MM.1S (cell line): Measurements from ENCODE around the gene BUD31.
"Not testable (repeated sequence)": the region's sequence is repeated elsewhere in the genome, so short reads cannot be mapped to it uniquely, and the experiment has no call there.

Experiments
- EZH2phosphoT487 ChIP-seq: fragments of 300-600 bp; sonication (generic); IDR thresholded peaks from 2 replicates; pipeline ENCODE4 v1.6.1; 2018; ENCODE audit warnings: antibody characterized with exemption, low read length
- TF ChIP-seq, protein P1 (sequence below): fragments of 300-600 bp; sonication (generic); IDR thresholded peaks from 2 replicates; pipeline ENCODE4 v1.5.1; 2016; ENCODE audit warnings: antibody characterized with exemption, low read length, mixed read lengths

DNA sequence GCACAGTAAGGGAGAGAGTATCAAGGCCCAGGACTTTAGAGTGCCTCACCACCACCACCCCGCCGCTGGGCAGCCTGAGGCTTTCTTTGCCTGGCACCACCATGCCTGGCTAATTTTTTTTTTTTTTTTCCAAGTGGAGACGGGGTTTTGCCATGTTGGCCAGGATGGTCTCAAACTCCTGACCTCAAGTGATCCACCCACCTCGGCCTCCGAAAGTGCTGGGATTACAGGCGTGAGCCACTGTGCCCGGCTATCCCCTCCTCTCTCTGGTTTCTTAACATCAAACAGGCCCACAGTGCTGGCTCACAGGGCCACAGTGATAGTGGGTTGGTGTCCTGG lies 29.1 kb upstream of the BUD31 start:
- TF ChIP-seq, protein P1, sequence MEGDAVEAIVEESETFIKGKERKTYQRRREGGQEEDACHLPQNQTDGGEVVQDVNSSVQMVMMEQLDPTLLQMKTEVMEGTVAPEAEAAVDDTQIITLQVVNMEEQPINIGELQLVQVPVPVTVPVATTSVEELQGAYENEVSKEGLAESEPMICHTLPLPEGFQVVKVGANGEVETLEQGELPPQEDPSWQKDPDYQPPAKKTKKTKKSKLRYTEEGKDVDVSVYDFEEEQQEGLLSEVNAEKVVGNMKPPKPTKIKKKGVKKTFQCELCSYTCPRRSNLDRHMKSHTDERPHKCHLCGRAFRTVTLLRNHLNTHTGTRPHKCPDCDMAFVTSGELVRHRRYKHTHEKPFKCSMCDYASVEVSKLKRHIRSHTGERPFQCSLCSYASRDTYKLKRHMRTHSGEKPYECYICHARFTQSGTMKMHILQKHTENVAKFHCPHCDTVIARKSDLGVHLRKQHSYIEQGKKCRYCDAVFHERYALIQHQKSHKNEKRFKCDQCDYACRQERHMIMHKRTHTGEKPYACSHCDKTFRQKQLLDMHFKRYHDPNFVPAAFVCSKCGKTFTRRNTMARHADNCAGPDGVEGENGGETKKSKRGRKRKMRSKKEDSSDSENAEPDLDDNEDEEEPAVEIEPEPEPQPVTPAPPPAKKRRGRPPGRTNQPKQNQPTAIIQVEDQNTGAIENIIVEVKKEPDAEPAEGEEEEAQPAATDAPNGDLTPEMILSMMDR, result not testable (repeated sequence)
- not testable (repeated sequence) for TF ChIP-seq EZH2phosphoT487
